CD4-positive, alpha-beta T cell treated with Interleukin-17A for 4 hours (primary cell): ENCODE measurements around the gene ZDHHC1.
"Not testable (repeated sequence)": the region's sequence is repeated elsewhere in the genome, so short reads cannot be mapped to it uniquely, and the experiment has no call there.

Experiments used
- DNase-seq: peaks from one replicate; pipeline ENCODE4 v3.0.0-alpha.2; 2020; ENCODE audit warnings: mixed read lengths

The ZDHHC1 gene

GRCh38 chr16:67429799-67430503 is 13.7 kb upstream of the ZDHHC1 start:
- no peak for DNase-seq

- DNase-seq = no peak
Observed at GRCh38 chr16:67429053-67429798, 12.9 kb upstream of the ZDHHC1 start.

GRCh38 chr16:67428146-67428731 is 12.0 kb upstream of the ZDHHC1 start:
- peak; percentile 61 for DNase-seq

DNA sequence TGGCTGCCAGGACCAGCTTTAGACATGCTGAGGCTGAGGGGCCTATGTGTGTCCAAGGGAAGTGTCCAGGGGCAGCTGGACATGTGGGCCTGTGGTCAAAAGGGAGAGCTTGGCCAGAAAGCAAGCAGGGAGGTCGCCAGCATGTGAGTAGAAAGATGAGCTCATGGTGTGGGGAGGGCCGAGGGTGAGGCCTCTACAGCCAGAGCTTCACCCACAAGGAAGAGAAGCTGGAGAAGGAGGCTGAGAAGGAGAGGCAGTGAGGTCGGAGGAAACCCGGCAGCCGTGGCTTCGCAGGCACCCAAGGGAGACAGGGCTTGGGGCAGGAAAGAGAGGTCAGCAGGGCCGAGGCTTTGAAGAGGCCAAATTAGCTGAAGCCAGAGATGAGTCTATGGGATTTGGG is 10.7 kb upstream of the ZDHHC1 start:
- DNase-seq = no peak

GRCh38 chr16:67426022-67426421 is 9.7 kb upstream of the ZDHHC1 start:
- DNase-seq = no peak

DNA sequence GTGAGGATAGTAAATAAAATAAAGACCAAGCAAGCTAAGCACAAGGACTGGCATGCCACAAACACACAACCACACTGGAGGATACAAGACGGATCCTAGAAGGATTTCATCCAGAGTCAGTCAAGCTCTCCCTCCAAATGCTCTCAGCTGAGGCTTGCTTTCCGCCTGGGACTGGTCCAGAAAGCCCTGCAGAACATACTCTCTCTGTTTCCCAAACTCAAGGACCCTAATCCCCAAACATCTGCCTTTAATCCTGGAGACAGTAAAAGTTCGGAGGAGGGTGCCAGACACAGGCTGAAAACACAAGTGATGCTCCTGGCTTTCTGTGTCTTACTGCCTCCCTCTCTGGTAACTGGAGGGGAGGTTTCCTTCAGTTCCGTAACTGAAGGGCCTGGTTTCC is 9.3 kb upstream of the ZDHHC1 start:
- DNase-seq = no peak

DNA sequence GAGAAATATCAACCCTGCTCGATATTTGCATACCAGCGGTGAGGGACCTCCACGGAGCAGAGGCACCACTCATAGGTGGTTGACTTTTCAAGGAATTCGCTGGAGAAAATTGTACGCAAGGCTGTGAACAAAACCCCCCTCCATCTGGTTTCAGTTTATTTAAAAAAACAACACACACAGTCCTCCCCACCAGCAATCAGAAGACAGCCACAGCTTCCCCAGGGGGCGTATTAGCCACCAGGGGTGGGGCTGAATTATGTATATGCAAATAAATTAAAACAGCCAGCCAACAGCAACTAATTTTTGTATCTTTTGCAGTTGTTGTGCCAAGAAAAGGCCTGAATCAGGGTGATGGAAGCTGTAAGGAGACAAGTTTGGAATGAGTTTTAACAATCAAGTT is 8.8 kb upstream of the ZDHHC1 start:
- no peak for DNase-seq

GRCh38 chr16:67424261-67424615 is 8.0 kb upstream of the ZDHHC1 start:
- no peak for DNase-seq

- no peak for DNase-seq
Observed at GRCh38 chr16:67423611-67424260, 7.5 kb upstream of the ZDHHC1 start.

GRCh38 chr16:67423015-67423414 is 6.7 kb upstream of the ZDHHC1 start:
- DNase-seq = no peak

DNA sequence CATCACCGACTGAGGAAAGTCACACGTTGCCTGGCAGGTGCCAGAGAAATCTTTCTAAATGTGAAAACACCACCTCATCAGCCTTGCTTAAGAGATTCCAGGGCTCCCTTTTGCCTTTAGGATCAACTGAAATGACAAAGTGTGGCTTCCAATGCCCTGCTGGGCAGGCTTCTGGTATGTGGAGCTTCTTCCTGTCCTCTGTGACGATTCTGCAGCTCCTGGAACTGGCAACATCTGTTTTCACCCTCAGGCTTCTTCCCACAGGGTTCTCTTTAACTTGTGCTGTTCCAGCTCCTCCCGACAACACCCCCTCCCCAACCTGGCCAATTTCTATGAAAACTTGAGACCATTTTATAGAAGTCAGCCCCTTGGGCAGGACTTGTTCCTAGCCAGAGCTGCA is 4.8 kb upstream of the ZDHHC1 start:
- DNase-seq = no peak

DNA sequence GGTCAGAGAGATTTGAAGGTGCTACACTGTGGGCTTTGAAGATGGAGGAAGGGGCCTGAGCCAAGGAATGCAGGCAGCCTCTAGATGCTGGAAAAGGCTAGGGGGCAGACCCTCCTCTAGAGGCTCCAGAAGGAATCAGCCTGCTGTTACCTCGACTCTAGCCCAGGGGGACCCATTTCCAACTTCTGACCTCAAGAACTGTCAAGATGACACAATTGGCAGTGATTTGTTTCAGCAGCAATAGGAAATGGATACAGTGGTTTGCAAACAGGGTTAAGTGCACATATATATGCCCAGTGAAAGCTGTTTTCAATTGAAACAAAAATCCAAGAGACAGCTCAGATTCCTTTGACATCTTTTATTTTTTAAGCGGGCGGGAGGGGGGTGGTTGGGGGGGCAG is 3.7 kb upstream of the ZDHHC1 start:
- no peak for DNase-seq

DNA sequence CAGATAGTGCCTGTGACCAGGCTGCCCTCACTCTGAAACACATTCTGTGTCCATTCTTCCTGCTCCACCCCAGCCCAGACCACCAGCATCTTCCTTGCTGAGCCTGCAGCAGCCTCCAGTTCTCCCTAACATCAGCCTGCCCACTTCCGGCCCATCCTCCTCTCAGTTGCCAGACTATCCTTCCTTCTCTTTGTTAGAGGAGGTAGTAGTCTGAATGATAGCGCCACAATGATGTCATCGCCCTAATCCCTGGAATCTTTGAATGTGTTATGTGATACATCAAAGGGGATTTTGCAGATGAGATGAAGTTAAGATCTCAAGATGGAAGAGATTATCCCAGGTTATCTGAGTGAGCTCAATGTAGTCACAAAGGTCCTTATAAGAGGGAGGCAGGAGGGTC is 3.2 kb upstream of the ZDHHC1 start:
- no peak for DNase-seq

- DNase-seq = no peak
Observed at GRCh38 chr16:67417333-67418061, 1.2 kb upstream of the ZDHHC1 start.

DNA sequence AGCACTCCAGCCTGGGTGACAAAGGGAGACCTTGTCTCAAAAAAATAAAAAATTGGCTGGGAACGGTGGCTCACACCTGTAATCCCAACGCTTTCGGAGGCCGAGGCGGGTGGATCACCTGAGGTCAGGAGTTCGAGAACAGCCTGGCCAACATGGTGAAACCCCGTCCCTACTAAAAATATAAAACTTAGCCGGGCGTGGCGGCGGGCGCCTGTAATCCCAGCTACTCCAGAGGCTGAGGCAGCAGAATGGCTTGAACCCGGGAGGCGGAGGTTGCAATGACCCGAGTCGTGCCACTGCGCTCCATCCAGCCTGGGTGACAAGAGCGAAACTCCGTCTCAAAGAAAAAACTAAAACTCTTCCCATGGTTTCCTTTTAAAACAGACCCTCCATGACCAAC is 856 bp downstream of the ZDHHC1 start:
- DNase-seq = not testable (repeated sequence)

- no peak for DNase-seq
Observed at GRCh38 chr16:67413978-67414911, 2.0 kb downstream of the ZDHHC1 start.

GRCh38 chr16:67412294-67412693 is 4.0 kb downstream of the ZDHHC1 start:
- no peak for DNase-seq

- no peak for DNase-seq
Observed at GRCh38 chr16:67411339-67411738, 4.9 kb downstream of the ZDHHC1 start.

- DNase-seq = no peak
Observed at GRCh38 chr16:67409631-67410030, 6.6 kb downstream of the ZDHHC1 start.

DNA sequence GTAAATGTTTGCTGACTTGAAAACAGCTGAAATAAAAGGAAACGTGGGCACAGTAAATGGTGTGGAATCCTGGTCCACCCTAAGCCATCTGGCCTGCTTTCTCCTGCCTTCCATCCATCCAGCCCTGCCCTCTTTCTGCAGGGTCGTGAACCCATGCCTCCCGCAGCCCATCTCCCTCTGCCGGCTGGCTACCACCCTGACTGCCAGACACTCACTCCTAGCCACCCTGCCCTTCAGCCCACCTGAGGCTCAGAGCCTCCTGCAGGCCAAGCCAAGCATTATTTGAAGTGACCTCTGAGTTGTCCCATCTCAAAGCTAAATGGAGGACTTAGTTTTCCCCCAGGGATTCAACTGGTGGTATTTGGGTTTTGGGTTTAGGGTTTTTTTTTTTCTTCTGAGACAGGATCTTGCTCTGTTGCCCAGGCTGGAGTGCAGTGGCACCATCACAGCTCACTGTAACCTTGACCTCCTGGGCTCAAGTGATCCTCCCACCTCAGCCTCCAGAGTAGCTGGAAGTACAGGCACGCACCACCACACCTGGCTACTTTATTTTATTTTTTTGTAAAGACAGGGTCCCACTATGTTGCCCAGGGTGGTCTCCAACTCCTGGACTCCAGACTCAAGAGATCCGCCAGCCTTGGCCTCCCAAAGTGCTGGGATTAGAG is 8.4 kb downstream of the ZDHHC1 start:
- no peak for DNase-seq

DNA sequence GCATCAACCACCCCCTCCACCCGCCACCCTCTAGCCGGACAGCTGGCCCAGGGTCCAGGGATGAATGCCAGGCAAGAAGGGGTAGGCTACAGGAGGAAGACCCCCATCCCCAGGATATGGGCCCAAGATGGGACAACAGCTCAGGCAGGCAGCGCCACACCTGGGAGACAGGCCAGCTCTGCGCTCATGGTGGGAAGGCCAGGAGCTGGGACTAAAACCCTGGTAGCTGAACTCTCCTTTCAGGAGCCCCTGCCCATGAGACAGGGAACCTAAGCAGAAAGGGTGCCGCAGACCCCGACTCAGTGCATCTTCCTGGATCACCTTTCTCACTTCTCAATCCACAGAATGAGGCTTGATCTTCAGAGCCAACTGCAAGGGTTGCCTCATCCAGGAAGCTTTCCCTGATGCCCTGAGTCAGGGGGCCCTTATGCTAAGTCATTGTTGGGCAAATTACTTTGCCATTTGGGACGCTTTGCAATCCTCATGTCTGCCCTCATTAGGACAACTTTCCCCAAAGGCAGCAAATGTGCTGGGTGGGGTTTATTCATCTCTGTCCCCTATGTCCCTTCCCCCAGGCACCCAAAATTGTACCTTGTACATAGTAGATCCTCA is 9.0 kb downstream of the ZDHHC1 start:
- DNase-seq = no peak
